Activated T-cell treated with anti-CD3 and anti-CD28 coated beads for 24 hours (primary cell): Measurements from ENCODE around the gene RAB11B.
"Not testable (repeated sequence)": the region's sequence is repeated elsewhere in the genome, so short reads cannot be mapped to it uniquely, and the experiment has no call there.

Experiments used
- DNase-seq: peaks from one replicate; pipeline ENCODE4 v3.0.0-alpha.2; 2020; ENCODE audit warnings: low read depth

Gene RAB11B

GRCh38 chr19:8429044-8429443 lies 38.9 kb downstream of the RAB11B start:
- no peak for DNase-seq

GRCh38 chr19:8429826-8430225 lies 39.7 kb downstream of the RAB11B start:
- DNase-seq = no peak

- DNase-seq = no peak
Measured at GRCh38 chr19:8430650-8431049, 40.5 kb downstream of the RAB11B start.

GRCh38 chr19:8438236-8438635 lies 48.1 kb downstream of the RAB11B start:
- no peak for DNase-seq

GRCh38 chr19:8441725-8442544 lies 51.8 kb downstream of the RAB11B start:
- no peak for DNase-seq

- not testable (repeated sequence) for DNase-seq
Measured at GRCh38 chr19:8444140-8444676, 54.0 kb downstream of the RAB11B start.

GRCh38 chr19:8444677-8445487 lies 54.7 kb downstream of the RAB11B start, which contains the start of gene HNRNPM:
HNRNPM (plus strand) TSS chr19:8444975; CDS start chr19:8444999, 24 bp downstream.
- peak; percentile 100 for DNase-seq

GRCh38 chr19:8445488-8446001 lies 55.4 kb downstream of the RAB11B start:
- peak; percentile 12 for DNase-seq

- DNase-seq = no peak
Measured at GRCh38 chr19:8446061-8446709, 56.0 kb downstream of the RAB11B start.

- no peak for DNase-seq
Measured at GRCh38 chr19:8449830-8450229, 59.7 kb downstream of the RAB11B start.

- DNase-seq = no peak
Measured at GRCh38 chr19:8451377-8451776, 61.2 kb downstream of the RAB11B start.

GRCh38 chr19:8451885-8452284 lies 61.7 kb downstream of the RAB11B start:
- DNase-seq = no peak

GRCh38 chr19:8452446-8453123 lies 62.4 kb downstream of the RAB11B start:
- DNase-seq = no peak

- no peak for DNase-seq
Measured at GRCh38 chr19:8453616-8454015, 63.5 kb downstream of the RAB11B start.
